HG02610 (cell line): ENCODE results near the gene PAX8.
"Not testable (repeated sequence)": the region's sequence is repeated elsewhere in the genome, so short reads cannot be mapped to it uniquely, and the experiment has no call there.

ENCODE experiments used
- ATAC-seq: cut with Tn5 transposase; IDR thresholded peaks from one replicate; pipeline ENCODE4 v1.9.1; 2021; ENCODE audit warnings: mild to moderate bottlenecking, moderate library complexity; ENCODE audit not compliant: unreplicated experiment

Gene PAX8

DNA sequence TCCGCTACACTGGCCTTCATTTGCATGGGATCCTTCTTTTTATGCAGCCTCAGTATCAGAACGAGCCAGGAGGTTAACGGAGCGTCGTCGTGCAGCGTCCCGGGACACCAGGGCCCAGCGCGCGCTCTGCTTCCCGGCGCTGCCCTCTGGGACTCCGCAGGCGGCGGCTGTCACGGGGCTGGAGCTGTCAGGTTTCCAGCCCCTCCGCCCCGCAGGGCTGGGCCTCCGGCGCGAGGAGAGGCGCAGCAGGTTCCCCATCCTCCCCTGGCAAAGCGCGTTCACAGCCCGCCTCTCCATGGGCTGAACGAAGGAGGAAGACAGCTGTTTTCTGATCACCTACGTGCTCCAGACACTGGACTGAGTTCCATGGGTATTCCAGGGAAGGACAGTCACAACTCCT, 12.5 kb upstream of the PAX8 start:
- no peak for ATAC-seq

DNA sequence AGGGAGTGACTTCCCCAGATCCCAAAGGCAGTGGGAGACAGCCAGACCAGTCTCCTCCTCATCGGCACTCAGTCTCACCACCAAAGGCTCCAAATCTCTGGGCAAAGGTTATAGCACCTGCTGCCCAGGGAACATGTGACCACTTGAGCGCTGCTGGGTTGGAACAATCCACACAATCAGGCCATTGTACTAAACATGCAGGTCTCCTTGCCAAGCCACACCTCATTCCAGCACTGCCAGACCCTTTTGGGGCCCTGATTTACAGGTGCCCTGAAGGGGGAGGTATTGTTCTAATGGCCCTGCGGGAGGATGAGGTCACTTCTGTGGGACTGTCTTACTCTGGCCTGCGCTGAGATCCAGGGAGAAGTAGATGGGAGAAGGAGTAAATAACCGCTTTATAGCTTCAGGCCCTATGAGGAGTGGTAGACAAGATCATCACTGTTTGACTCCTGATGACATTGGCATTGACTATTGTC, 10.0 kb upstream of the PAX8 start:
- not testable (repeated sequence) for ATAC-seq

DNA sequence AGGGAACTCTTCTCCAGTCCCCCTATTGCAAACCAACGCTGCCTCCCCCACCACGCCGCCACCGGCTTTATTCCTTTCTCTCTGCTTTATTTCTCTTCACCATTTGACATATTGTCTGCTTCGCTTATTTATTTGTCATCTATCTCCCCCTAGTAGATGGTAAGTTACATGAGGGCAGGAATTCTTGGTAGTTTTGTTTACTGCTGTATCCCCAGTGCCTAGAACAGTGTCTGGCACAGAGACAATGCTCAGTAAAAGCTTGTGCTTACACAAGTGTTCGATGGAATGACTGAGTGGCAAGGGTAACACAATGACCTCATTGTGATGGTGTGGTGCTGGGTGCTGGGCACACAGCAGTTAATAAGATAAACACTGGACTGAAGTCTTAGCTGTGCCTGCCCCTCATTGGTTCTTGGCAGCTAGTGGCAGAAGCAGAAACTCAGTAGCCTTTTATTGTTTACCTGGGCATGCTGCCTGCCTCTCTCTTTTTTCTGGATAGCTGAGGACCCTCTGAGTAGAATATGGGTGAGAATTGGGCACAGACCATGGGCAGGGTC, 9.5 kb upstream of the PAX8 start:
- not testable (repeated sequence) for ATAC-seq

DNA sequence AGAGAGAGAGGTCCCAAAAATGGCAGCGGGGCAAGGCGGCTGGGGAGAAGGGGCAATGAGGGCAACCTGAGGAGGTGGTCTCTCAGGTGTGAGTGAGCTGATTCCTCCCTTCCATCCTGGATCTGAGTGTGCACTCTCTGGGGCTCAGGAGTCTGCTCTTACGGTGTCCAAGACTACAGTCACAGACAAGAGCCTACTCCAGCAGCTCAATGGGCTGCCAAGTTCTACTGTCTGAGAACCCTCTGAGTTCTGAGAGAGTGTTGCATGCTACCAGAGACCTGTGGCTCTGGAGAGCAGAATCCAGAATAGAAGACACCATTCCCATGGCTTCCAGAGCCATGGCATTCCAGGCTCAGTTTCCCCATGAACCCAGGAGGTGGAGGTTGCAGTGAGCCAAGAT, 7.1 kb upstream of the PAX8 start:
- no peak for ATAC-seq

DNA sequence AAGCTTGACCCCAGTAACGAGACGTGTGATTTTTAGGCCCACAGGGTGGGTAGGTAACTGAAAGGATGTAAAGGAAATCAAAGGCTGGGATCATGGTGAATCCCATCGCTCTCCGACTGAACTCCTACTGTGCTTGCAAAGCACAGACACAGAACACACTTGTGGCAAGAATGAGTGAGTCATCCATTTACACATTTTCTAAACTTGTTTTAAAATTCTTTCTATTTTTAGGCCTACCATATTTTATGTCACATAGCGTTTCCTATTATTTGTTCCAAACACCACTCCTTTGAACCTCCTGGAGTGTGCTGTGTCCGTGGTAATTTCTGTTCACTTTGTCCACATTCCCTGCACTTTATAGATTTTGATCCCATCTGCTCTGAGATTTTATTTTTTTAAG, 6.3 kb upstream of the PAX8 start:
- ATAC-seq: not testable (repeated sequence)

DNA sequence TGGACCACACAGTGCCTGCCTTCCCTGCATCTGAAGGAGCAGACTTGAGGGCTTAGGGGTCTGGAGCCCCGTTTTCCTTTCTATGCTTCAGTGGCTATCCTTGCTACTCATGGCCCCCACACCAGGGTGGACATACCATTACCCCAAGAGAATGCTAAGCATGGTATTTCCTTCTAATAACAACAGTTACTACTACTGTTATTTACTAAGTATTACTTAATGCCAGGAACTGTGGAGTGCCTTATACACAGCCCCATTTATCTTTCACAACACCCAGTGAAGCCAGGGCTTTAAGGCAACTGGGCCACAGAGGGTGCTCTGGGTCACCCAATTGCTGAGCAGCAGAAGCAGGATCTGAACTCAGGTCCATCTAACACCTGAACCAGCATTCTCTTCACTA, 5.8 kb upstream of the PAX8 start:
- no peak for ATAC-seq

DNA sequence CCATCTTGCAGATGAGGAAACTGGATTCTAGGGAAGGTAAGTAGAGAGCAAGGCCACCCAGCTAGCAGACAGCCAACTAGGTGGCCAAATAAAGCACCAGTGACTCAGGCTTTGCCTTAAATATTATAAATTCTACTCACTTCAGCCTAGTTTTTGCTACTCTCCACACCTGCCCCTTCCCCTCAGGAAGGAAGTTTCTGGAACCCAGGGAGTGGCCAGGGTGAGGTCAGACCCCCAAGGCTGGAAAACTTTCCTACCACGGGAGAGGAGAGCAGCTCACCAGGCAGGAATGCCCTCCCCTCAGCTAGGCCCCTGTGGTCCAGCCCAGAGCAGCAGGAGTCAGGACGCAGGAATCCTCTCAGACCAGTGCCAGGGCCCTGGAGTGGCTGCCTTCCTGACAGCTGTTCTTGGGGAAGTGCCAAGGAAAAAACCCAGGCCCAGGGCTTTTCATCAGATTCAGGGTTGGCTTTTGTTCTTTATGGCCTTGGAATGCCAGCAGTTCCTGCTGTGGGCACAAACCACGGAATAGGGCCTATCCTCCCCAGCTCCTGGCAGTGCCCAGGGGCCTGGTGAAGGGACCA, 5.1 kb upstream of the PAX8 start:
- no peak for ATAC-seq

DNA sequence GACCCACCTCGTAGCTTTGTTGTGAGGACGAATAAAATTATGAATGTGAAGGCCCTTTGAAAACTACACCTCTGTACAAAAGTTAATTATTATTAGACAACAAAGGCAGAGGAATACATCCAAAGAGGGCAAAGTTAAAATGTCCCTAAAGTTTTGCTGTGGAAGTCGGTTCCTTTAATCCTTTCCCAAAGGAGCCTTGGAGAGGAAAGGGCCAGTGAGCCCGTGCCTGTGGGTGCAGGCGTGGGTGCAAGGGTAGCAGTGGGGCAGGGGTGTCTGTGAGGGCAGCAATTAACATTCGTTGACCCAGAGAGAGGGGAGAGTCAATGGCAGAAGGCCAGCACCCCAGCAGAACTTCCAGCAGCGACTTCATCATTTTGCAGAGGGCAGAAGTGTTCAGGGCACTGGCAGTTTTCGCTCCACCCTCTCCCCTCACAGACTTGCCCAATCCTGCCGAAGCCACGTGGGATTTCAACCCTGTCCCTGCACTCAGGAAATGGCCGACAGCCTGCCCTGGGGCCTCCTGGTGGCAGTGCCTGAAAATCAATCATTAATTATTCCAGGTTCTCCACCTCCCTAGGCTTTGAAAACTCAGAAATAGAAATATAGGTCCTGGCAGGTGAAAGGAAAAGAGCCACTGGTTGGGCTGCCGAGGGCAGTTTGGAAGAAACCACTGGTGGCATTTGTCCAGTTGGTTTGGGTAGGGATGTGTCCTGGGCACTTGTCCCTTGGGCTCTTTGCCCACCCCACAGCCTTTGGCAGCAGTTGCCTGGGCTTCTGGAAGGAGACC, 4.2 kb upstream of the PAX8 start:
- no peak for ATAC-seq

DNA sequence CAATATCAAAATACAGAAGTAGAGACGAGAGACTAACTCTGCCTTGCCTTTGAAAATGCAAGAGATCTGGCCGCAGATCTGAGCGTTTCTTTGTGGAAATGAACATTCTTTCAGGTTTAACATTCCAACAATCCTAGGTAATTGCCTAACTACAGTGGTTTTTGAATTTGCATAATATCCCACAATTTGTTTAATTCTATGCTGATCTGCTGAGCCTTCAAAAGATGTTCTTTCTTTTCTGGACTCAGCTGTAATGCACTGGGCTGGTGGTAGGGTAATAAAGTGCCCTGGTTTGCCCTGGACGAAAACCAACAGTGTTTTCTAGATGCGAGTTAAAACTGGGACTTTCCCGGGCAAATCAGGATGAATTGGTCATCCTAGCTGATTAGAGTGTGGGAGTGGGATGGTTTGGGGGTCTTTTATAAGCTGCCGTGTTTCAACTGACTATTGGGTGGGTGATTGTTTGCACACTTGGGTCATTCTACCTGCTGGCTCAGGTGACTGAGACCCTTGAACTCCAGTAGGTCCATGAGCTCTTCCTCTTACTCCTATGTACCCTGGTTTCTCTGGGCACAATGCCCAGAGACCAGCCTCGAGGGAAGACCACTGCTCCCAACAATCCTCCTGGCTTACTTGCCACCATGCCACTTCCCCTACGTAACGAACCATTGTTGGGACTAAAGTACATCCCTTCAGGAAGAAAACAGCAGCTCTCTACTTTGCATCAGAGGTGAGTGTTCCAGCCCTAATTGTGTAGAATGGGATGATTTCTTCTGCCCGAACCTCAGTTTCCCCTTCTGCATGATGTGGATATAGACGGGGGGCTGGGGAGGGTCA, 3.4 kb upstream of the PAX8 start:
- ATAC-seq: no peak

DNA sequence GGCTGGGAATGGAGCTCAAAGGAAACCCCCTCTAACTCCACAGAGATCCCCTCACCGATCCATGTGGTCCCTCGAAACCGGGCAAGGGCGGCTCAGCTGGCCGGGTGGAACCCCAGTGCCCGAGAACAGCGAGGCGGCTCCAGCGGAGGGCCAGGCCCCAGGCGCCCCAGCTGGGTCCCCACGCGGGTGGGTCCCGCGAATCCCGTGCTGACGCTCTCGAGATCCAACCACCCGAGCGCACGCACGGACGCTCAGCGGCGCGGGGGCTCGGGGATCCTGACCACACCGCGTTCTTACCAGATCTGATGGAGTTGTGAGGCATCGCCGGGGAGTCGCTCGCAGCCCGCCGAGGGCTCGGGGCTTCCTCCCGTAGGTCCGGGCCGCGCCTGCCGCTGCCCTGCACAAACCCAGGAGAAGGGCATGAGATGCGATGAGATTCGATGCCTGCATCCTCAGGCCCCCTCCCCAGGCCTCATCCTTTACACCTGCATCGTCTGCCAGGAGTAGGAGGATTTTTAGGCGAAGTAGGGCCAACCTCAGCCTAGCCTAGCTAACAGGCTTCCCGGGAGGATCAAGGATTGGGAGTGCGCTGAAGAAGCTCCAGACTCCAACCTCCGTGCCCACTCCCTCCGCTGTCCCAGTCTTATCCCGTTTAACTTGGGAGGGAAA, 514 bp downstream of the PAX8 start:
- ATAC-seq: no peak

DNA sequence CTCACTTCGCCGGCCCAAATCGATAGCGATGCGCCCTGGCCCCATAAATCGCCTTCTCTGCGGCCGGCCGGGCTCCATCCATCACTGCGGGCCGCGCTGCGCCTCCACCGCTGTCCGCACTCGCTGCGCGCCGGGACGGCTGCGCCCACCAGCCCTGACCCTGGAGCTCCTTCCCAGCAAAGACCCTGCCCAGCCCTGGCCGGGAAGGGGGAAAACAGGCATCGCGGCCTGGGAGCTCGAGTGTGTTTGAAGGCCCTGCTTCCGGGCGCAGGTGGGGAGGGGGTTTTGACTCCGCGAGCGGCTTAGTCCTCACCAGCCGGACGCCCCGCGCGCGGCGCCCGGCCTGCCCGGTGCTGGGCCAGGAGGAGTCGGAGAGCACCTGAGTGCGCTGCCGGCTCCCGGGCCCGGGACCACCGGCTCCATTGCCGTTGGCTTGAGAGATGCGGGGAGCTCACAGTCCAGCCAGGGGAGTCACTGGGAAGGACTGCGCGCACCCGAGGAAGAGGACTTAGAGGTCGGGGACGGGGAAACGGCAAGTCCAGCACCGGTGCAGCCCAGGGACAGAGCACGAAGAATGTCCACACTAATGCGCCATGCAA, 1.1 kb downstream of the PAX8 start:
- ATAC-seq: no peak

DNA sequence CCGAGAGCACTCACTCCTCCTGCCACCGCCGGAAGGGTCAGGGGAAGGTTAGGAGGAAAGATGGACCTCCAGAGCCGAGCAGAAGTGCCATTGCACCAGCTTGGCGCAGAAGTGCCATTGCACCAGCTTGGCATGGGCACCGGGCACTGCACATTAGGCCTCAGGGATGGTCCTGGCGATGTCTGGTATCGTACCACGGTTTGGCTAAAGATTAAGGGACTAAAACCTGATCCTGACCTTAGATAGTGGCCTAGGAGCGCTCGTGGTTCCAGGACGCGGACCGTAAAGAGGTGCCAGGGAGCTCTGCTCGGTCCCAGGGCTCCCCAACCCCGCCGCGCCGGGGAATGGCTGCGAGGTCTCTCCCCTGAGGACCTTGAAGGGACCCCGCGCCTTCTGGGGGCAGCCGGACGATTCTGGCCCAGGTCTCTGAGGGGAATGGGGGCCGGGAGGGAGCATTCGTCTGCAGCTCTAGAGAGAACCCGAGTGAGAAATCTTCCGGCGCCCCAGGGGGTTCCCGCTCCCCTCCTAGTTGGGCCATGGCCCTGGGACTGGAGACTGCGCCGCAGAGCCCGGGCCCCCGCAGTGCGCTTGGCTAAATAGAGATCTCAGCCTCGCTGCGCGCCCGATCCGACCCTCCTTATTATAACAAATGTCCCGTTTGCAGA, 1.8 kb downstream of the PAX8 start:
- ATAC-seq: no peak

DNA sequence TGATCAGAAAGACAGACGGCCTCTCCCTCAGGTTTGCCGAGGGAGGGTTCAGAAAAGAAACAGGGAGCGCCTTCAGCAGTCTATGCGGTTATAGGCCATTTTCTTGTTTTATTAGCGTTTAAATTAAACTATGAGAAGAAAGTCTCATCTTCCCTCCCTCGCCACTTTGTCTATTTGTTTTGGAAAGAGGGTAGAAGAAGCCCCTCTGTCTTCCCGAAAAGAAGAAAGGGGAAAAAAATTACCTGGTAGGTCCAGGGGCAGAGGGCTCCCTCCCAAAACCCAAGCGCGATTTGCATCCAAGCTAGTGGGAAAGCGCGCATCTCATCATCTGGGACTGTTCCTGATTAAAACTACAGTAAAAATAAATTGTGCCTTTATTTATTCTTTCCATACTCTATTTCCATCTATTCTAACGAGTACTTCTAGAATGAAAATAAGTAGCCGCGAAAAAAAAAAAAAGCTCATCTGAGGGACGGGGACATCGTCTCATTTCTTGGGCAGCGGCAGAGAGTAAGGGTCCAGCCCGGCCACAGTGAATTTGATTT, 2.4 kb downstream of the PAX8 start:
- ATAC-seq: no peak

DNA sequence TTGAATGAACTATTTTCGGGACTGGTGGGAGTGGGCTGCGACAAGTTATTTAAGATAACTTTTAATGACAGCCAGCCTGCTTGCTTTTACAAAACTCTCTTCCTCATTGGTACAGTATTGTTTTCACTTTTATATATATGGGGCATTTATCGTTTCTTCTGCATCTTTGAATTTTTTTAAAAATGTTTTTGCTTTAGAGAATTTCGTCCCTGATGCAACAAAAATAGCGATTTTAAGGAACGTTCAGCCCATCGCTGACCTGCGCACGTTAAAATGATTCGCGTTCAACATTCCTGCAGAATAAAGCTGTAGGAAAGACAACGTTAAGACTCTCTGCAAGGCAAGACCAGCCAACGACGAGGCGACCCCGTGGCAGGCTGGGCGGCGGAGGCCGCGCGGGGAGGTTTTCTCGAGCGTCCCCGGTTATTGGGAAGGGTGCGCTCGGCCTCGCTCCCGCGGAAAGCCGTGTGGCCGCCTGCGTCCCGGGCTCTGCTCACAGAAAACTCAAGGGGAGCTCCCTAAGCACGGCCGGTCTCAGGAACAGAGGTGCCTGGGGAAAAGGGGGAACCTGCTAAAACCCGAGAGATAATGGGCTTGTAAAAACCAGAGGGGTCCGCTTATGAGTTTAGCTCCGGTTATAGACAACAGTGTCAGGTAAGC, 3.0 kb downstream of the PAX8 start:
- ATAC-seq: no peak

DNA sequence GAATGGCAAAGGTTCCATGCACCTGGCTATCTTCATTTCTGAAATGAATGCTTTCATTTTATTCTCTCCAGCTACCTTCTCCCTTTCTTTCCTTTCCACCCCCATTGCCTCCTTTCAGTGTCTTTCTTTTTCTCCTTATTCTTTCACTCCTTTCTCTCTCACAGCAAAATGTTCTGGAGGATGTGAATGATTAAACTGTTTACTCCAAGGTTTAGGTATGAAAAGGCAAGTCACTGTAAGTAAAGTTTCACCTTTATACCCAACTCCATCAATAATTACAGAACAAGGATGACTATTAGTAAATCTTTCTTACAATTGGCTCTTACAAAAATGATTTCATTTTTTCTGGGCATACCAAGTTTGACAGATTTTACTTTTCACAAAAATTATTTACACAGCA, 4.3 kb downstream of the PAX8 start:
- no peak for ATAC-seq

DNA sequence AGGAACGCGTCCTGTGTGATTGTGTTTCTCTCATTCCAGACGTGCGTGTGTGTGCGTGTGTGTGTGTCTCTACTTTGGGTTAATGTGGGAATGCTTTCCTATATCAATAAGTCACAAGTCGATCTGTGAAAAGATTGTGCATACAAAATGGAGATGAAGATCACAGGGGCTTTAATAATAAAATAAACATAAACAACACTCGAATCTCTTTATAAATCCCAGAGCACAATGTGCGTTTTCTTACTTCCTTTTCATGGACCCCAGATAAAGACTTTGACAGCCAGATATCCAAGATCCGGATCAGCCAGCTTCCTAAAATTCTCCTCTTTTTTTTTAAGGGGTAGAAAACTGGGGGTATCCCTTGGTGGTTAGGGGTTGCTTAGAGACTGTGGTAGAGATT, 4.7 kb downstream of the PAX8 start:
- ATAC-seq: no peak

DNA sequence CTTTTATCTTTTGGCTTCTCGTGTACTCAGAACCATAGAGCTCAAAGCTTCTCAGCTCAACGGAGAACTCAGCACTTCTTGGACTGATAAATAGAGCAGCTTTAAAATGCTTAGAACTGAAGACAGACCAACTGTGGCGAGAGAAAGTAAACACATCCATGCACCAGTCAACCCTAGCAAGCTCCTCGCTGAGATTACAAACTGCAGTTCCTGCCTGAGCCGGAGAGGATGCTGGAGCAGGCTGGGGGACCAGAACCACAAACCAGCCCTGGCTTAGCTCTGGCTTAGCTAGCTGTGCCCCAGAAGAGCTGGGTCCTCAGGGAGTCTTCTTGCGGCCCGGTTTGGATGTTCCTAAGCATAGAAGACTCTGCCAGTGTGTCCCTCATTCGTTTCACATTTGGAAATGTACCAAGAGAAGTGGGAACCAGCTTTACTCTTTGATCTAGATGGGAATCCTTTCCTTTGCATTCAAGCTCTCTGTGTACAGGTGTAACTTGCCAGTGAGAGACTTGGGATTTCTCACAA, 5.6 kb downstream of the PAX8 start:
- ATAC-seq: no peak

DNA sequence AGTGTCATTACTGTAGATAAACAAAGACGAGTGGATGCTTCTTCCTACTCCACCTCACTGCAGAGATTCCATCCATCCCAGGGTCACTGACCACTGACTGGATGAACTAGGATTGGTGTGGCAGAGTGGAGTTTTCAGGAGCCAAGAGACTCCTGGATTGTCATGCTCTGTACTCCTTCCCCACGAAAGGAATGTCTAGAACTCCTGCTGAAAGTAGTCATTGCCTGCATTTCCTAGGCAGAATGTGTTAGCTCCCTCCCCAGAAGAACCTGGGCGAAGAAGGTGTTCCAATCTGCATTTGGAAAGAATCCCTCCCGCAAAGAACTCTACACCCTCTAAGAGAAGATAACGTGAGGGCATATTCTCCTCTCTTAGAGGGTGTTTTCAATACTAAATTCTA, 6.2 kb downstream of the PAX8 start:
- no peak for ATAC-seq
